H1 (cell line): ENCODE measurements around the gene CLEC7A. TPM values are rescaled to one million over a fixed set of nuclear protein-coding genes. Genes with fewer than 3 reads are reported as not detected.

Source experiments
- CTCF ChIA-PET: fragments of 300-600 bp; sonication (Branson Sonifier 250); formaldehyde crosslinking; loops from one replicate; lab custom pipeline; 2021; ENCODE audit not compliant: partially characterized antibody; lab: Charles Lee
- POLR2A ChIA-PET: fragments of 300-600 bp; sonication (Branson Sonifier 250); formaldehyde crosslinking; loops from one replicate; lab custom pipeline; 2021; ENCODE audit warnings: inconsistent platforms; ENCODE audit not compliant: partially characterized antibody; lab: Charles Lee
- DNase-seq, 2 experiments: peaks; one replicate each; pipeline versions ENCODE4 v3.0.0 to v3.0.0-alpha.2; 2010 to 2022; ENCODE audit warnings: low spot score in 2 of 2, low read depth in 1 of 2, mixed read lengths in 1 of 2
- FAIRE-seq: peaks from 2 replicates; lab custom pipeline; 2011; peaks lifted over from hg19 to GRCh38; lab: Jason Lieb, UNC
- H2AFZ ChIP-seq: 2 replicates; pipeline ENCODE4 v1.8.1; 2012; ENCODE audit warnings: low read length, inconsistent platforms
- H2AK5ac ChIP-seq: 2 replicates; pipeline ENCODE4 v1.6.1; 2013; ENCODE audit warnings: low read depth, low read length
- H2BK120ac ChIP-seq: replicated peaks from 2 replicates; pipeline ENCODE3; 2013; ENCODE audit warnings: low read depth, low read length, inconsistent platforms
- H2BK12ac ChIP-seq: 2 replicates; pipeline ENCODE4 v1.6.1; 2013; ENCODE audit warnings: low read depth, low read length
- H2BK15ac ChIP-seq: 2 replicates; pipeline ENCODE4 v1.6.1; 2013; ENCODE audit warnings: low read length
- H2BK20ac ChIP-seq: 2 replicates; pipeline ENCODE4 v1.6.1; 2013; ENCODE audit warnings: low read length
- H2BK5ac ChIP-seq: 2 replicates; pipeline ENCODE4 v1.6.1; 2013; ENCODE audit warnings: low read depth, low read length
- H3K14ac ChIP-seq: 2 replicates; pipeline ENCODE4 v1.6.1; 2013; ENCODE audit warnings: inconsistent platforms; ENCODE audit not compliant: insufficient read length
- H3K18ac ChIP-seq: 2 replicates; pipeline ENCODE4 v1.6.1; 2013; ENCODE audit warnings: low read length; ENCODE audit errors: extremely low read depth
- H3K23ac ChIP-seq: 2 replicates; pipeline ENCODE4 v1.6.1; 2013; ENCODE audit warnings: inconsistent platforms; ENCODE audit not compliant: insufficient read length
- H3K23me2 ChIP-seq: 2 replicates; pipeline ENCODE4 v1.6.1; 2013; ENCODE audit warnings: low read depth, low read length
- H3K27ac ChIP-seq: 2 replicates; pipeline ENCODE4 v1.6.1; 2011; ENCODE audit warnings: low read depth, low read length, inconsistent platforms
- H3K27me3 ChIP-seq, 4 experiments: replicated peaks in 1 of 4; 1 replicate in 1 of 4; 2 replicates in 3 of 4; pipeline versions ENCODE4 v1.6.1 to v1.8.1; 2011 to 2013; ENCODE audit warnings: low read length in 3 of 4, mild to moderate bottlenecking in 3 of 4, inconsistent platforms in 2 of 4, mixed read lengths in 2 of 4, moderate library complexity in 1 of 4; ENCODE audit not compliant: control insufficient read depth in 3 of 4, insufficient read depth in 3 of 4; ENCODE audit errors: extremely low read depth in 1 of 4
- H3K36me3 ChIP-seq, 4 experiments: 2 replicates each; pipeline versions ENCODE4 v1.6.1 to v1.8.1; 2011 to 2013; ENCODE audit warnings: mild to moderate bottlenecking in 4 of 4, low read length in 3 of 4, moderate library complexity in 2 of 4, control low read depth in 1 of 4, inconsistent platforms in 1 of 4; ENCODE audit not compliant: insufficient read depth in 4 of 4, control insufficient read depth in 2 of 4
- H3K4ac ChIP-seq: replicated peaks from 2 replicates; pipeline ENCODE3; 2013; ENCODE audit warnings: low read length, low read depth, mixed read lengths, inconsistent platforms; ENCODE audit not compliant: insufficient read length
- H3K4me1 ChIP-seq, 4 experiments: replicated peaks in 1 of 4; 1 replicate in 1 of 4; 2 replicates in 3 of 4; pipeline versions ENCODE4 v1.6.1 to v1.8.1; 2011 to 2013; ENCODE audit warnings: low read length in 3 of 4, inconsistent platforms in 2 of 4, mixed read lengths in 1 of 4; ENCODE audit not compliant: insufficient read depth in 4 of 4, control insufficient read depth in 3 of 4
- H3K4me2 ChIP-seq, 2 experiments: 2 replicates each; pipeline versions ENCODE4 v1.6.1 to v1.8.1; 2011 to 2013; ENCODE audit warnings: low read depth in 2 of 2, low read length in 2 of 2, control low read depth in 1 of 2, inconsistent platforms in 1 of 2, mild to moderate bottlenecking in 1 of 2; ENCODE audit not compliant: insufficient read depth in 1 of 2
- H3K4me3 ChIP-seq, 4 experiments: fragments of 200-600, 300-600 bp in 1 of 4; sonication (generic), shearing (Covaris generic), sonication (Bioruptor Twin) in 1 of 4; 2 replicates each; pipeline versions ENCODE4 v1.5.1 to v1.8.1; 2011 to 2016; ENCODE audit warnings: low read length in 4 of 4, low read depth in 3 of 4, control low read depth in 2 of 4, inconsistent platforms in 2 of 4, mild to moderate bottlenecking in 2 of 4, mixed read lengths in 1 of 4, moderate library complexity in 1 of 4; ENCODE audit not compliant: insufficient read depth in 2 of 4; ENCODE audit errors: extremely low read depth in 1 of 4
- H3K56ac ChIP-seq: replicated peaks from 2 replicates; pipeline ENCODE3; 2013; ENCODE audit warnings: low read depth, mild to moderate bottlenecking, mixed read lengths, low read length, inconsistent platforms; ENCODE audit not compliant: insufficient read length
- H3K79me1 ChIP-seq: 2 replicates; pipeline ENCODE4 v1.6.1; 2013; ENCODE audit warnings: low read depth, low read length, control low read depth
- H3K79me2 ChIP-seq, 2 experiments: 2 replicates each; pipeline versions ENCODE4 v1.6.1 to v1.8.1; 2012 to 2013; ENCODE audit warnings: low read length in 2 of 2, mild to moderate bottlenecking in 2 of 2, inconsistent platforms in 1 of 2; ENCODE audit not compliant: insufficient read depth in 2 of 2, control insufficient read depth in 1 of 2
- H3K9ac ChIP-seq, 4 experiments: replicated peaks in 1 of 4; 1 replicate in 1 of 4; 2 replicates in 3 of 4; pipeline versions ENCODE4 v1.6.1 to v1.8.1; 2011 to 2013; ENCODE audit warnings: low read depth in 3 of 4, low read length in 3 of 4, control low read depth in 2 of 4, mild to moderate bottlenecking in 2 of 4, moderate library complexity in 2 of 4, inconsistent platforms in 1 of 4; ENCODE audit errors: extremely low read depth in 1 of 4
- H3K9me3 ChIP-seq, 2 experiments: 2 replicates each; pipeline versions ENCODE4 v1.6.1 to v1.8.1; 2012 to 2013; ENCODE audit warnings: mild to moderate bottlenecking in 2 of 2, moderate library complexity in 2 of 2, control low read depth in 1 of 2, inconsistent platforms in 1 of 2, low read depth in 1 of 2, low read length in 1 of 2, mixed read lengths in 1 of 2; ENCODE audit not compliant: insufficient read depth in 2 of 2
- H4K20me1 ChIP-seq, 2 experiments: replicated peaks in 1 of 2; 2 replicates each; pipeline versions ENCODE3 to v1.8.1; 2011 to 2013; ENCODE audit warnings: inconsistent platforms in 2 of 2, low read length in 2 of 2, mild to moderate bottlenecking in 1 of 2; ENCODE audit not compliant: insufficient read depth in 2 of 2, control insufficient read depth in 1 of 2
- H4K5ac ChIP-seq: 2 replicates; pipeline ENCODE4 v1.6.1; 2013; ENCODE audit warnings: low read length, low read depth, mixed read lengths, inconsistent platforms; ENCODE audit not compliant: insufficient read length
- H4K8ac ChIP-seq: 2 replicates; pipeline ENCODE4 v1.8.0; 2013; ENCODE audit warnings: mild to moderate bottlenecking, moderate library complexity, low read length, inconsistent platforms; ENCODE audit not compliant: insufficient read depth; ENCODE audit errors: extremely low read depth
- H4K91ac ChIP-seq: replicated peaks from 2 replicates; pipeline ENCODE3; 2013; ENCODE audit warnings: low read length, mixed read lengths, inconsistent platforms; ENCODE audit not compliant: insufficient read length
- BCL11A ChIP-seq, 2 experiments: IDR thresholded peaks; one replicate each; pipeline ENCODE4 v1.6.1; 2011; ENCODE audit warnings: low read depth in 2 of 2, low read length in 2 of 2, mild to moderate bottlenecking in 2 of 2
- CEBPB ChIP-seq: IDR thresholded peaks from 2 replicates; pipeline ENCODE4 v1.6.1; 2012; ENCODE audit warnings: low read depth, low read length
- EP300 ChIP-seq, 2 experiments: IDR thresholded peaks; 1 replicate in 1 of 2; 2 replicates in 1 of 2; pipeline ENCODE4 v1.6.1; 2011 to 2012; ENCODE audit warnings: low read depth in 2 of 2, low read length in 2 of 2, mild to moderate bottlenecking in 2 of 2, borderline replicate concordance in 1 of 2, inconsistent platforms in 1 of 2, moderate library complexity in 1 of 2
- EZH2 ChIP-seq: fragments of 200-600 bp; sonication (generic); IDR thresholded peaks from 2 replicates; pipeline ENCODE4 v1.7.1; 2012; ENCODE audit warnings: low read depth, mild to moderate bottlenecking, moderate library complexity, low read length, inconsistent platforms; ENCODE audit not compliant: severe bottlenecking
- GABPA ChIP-seq: IDR thresholded peaks from 2 replicates; pipeline ENCODE4 v1.6.1; 2011; ENCODE audit warnings: mild to moderate bottlenecking, low read length, moderate library complexity, borderline replicate concordance; ENCODE audit not compliant: insufficient read depth
- GTF2F1 ChIP-seq: IDR thresholded peaks from 2 replicates; pipeline ENCODE4 v1.6.1; 2012; ENCODE audit warnings: low read depth, low read length, improper control_type of control experiment, borderline replicate concordance
- KDM1A ChIP-seq: fragments of 200-600, 300-600 bp; sonication (generic); IDR thresholded peaks from 2 replicates; pipeline ENCODE4 v1.7.1; 2016; ENCODE audit warnings: mild to moderate bottlenecking, low read length, borderline replicate concordance
- KDM5A ChIP-seq: fragments of 200-600 bp; IDR thresholded peaks from 2 replicates; pipeline ENCODE4 v1.7.1; 2012; ENCODE audit warnings: mild to moderate bottlenecking, low read length, inconsistent platforms, mixed read lengths
- MAFK ChIP-seq: IDR thresholded peaks from 2 replicates; pipeline ENCODE4 v1.6.1; 2012; ENCODE audit warnings: low read depth, mild to moderate bottlenecking, improper control_type of control experiment, low read length
- NANOG ChIP-seq: IDR thresholded peaks from 2 replicates; pipeline ENCODE4 v1.6.1; 2011; ENCODE audit warnings: low read length, low read depth, mild to moderate bottlenecking, inconsistent platforms; ENCODE audit not compliant: insufficient read depth, poor library complexity, severe bottlenecking
- RFX5 ChIP-seq: IDR thresholded peaks from 2 replicates; pipeline ENCODE4 v1.6.1; 2011; ENCODE audit warnings: low read depth, low read length, improper control_type of control experiment, borderline replicate concordance
- SRF ChIP-seq: IDR thresholded peaks from 2 replicates; pipeline ENCODE4 v1.6.1; 2011; ENCODE audit warnings: mild to moderate bottlenecking, low read depth, low read length, moderate library complexity
- SUZ12 ChIP-seq: fragments of 200-600 bp; sonication (generic); IDR thresholded peaks from 2 replicates; pipeline ENCODE4 v1.6.1; 2012; ENCODE audit warnings: mild to moderate bottlenecking, inconsistent platforms, low read length, moderate library complexity, mixed read lengths
- TEAD4 ChIP-seq: IDR thresholded peaks from 2 replicates; pipeline ENCODE4 v1.6.1; 2012; ENCODE audit warnings: low read depth, low read length, inconsistent platforms, mixed read lengths
- WGBS, 2 experiments: shearing (Covaris generic) in 1 of 2; methylation state at CpG; one replicate each; pipeline versions ENCODE4 v1.1.6 to v1.1.7; 2013 to 2015; ENCODE audit warnings: low lambda C conversion rate in 2 of 2, mixed read lengths in 2 of 2, inconsistent platforms in 1 of 2, low coverage in 1 of 2, missing lambda C conversion rate in 1 of 2; ENCODE audit not compliant: insufficient replicate concordance in 2 of 2, insufficient coverage in 1 of 2, insufficient read length in 1 of 2; ENCODE audit errors: extremely low coverage in 1 of 2, missing lambda C conversion rate in 1 of 2; 5-methylcytosine and 5-hydroxymethylcytosine counted together
- polyA plus RNA-seq, 7 experiments: library from polyadenylated mRNA; depleted of rRNA in 3 of 7; stranded (reverse) in 5 of 7; unstranded in 2 of 7; fragments of >200 nt in 5 of 7; fragments of 200-250 nt in 2 of 7; gene quantifications; 1 replicate in 5 of 7; 2 replicates in 1 of 7; 4 replicates in 1 of 7; pipeline versions ENCODE4 v1.2.1 to v1.2.3, GENCODE V29; 2011 to 2013; ENCODE audit warnings: missing spikeins in 2 of 7, mixed read lengths in 2 of 7
- total RNA-seq: library from RNA; stranded (reverse); fragmentation: NEBNext Ultra II Directional; extraction: Animal tissue kit (Norgen Biotek cat#: 25700); gene quantifications from 2 replicates; pipeline ENCODE4 v1.2.1, GENCODE V29; 2021

CLEC7A gene
- total and polyA plus RNA-seq, 2 of the 8 experiments (the other 6 are each of a cell fraction or from before 2014, with no cell fraction given), result 0.09 to 0.15 TPM

- Histone ChIP-seq H3K79me1 (no peaks in the 10 kb centered on the region), H2BK120ac (no peak overlapping the region), H3K4ac (no peak overlapping the region), H3K9me3 (no peaks in the 10 kb centered on the region), H4K91ac (no peak overlapping the region), H3K27ac (no peak overlapping the region), H2AK5ac (no peak overlapping the region), H2BK5ac (no peak overlapping the region), H2BK15ac (no peak overlapping the region), H4K5ac (no peak overlapping the region), H2BK20ac (no peak overlapping the region), H3K14ac (no peak overlapping the region), H3K4me2 (no peak overlapping the region), H3K79me2 (no peaks in the 10 kb centered on the region), H4K8ac (no peak overlapping the region), H3K9ac (no peak overlapping the region), H3K56ac (no peak overlapping the region), H4K20me1 (no peaks in the 10 kb centered on the region), H3K23ac (no peak overlapping the region), H3K18ac (no peak overlapping the region), H2AFZ (no peak overlapping the region), H3K23me2 (no peaks in the 10 kb centered on the region), H3K4me3 (no peak overlapping the region), H3K4me1 (peaks cover 0 to 3% (median 1%) of the 10 kb centered on the region in 4 experiments; a peak in 3 of 7 replicates), H3K27me3 (no peaks in the 10 kb centered on the region), H3K36me3 (no peaks in the 10 kb centered on the region), H2BK12ac (no peak overlapping the region)
- 69% methylated on average over 6 of the region's 6 CpGs; no CpG with 5 or more reads in 1 of the 2 experiments for WGBS, 2 experiments
- no peak for FAIRE-seq
- CTCF ChIA-PET, result interaction anchor here (0.7 to 1.4 kb wide), 3 partner anchors 11 to 85 kb away, joined by 3 to 4 read pairs (median 3); no protein-coding TSS in a partner anchor
- DNase-seq, result no peak
- POLR2A ChIA-PET, result no interaction called here
- TF ChIP-seq EZH2 (no peak), GTF2F1 (no peak), TEAD4 (no peak), MAFK (no peak), KDM1A (no peak), RFX5 (no peak), NANOG (no peak), SRF (no peak), KDM5A (no peak), CEBPB (no peak), BCL11A (IDR thresholded peaks at IDR 0.05; ENCODE audit: low read depth in 2 of 2, low read length in 2 of 2) (no peak), EP300 (IDR thresholded peaks at IDR 0.05; ENCODE audit: borderline replicate concordance in 1 of 2, low read depth in 2 of 2, low read length in 2 of 2) (no peak), SUZ12 (no peak), GABPA (no peak)
Measured at GRCh38 chr12:10084733-10085132, 45.3 kb downstream of the CLEC7A start.
